GM10266 (cell line): ENCODE data around the gene FUBP1.
"Not testable (repeated sequence)": the region's sequence is repeated elsewhere in the genome, so short reads cannot be mapped to it uniquely, and the experiment has no call there.

Experiments
- DNase-seq: peaks from one replicate; pipeline ENCODE4 v3.0.0; 2012; ENCODE audit errors: extremely low spot score
- TF ChIP-seq, protein P1 (sequence below): IDR thresholded peaks from 2 replicates; pipeline ENCODE4 v1.5.1; 2012; ENCODE audit warnings: mild to moderate bottlenecking, low read depth; ENCODE audit not compliant: control insufficient read depth, insufficient read depth; ENCODE audit errors: missing control alignments

Gene FUBP1, protein sequence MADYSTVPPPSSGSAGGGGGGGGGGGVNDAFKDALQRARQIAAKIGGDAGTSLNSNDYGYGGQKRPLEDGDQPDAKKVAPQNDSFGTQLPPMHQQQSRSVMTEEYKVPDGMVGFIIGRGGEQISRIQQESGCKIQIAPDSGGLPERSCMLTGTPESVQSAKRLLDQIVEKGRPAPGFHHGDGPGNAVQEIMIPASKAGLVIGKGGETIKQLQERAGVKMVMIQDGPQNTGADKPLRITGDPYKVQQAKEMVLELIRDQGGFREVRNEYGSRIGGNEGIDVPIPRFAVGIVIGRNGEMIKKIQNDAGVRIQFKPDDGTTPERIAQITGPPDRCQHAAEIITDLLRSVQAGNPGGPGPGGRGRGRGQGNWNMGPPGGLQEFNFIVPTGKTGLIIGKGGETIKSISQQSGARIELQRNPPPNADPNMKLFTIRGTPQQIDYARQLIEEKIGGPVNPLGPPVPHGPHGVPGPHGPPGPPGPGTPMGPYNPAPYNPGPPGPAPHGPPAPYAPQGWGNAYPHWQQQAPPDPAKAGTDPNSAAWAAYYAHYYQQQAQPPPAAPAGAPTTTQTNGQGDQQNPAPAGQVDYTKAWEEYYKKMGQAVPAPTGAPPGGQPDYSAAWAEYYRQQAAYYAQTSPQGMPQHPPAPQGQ

GRCh38 chr1:77978969-77979876 is at the start of gene FUBP1:
Gene FUBP1, minus strand, starts transcription at chr1:77979072. Its CDS starts 68 bp downstream, at chr1:77979004.
- TF ChIP-seq, protein P1, sequence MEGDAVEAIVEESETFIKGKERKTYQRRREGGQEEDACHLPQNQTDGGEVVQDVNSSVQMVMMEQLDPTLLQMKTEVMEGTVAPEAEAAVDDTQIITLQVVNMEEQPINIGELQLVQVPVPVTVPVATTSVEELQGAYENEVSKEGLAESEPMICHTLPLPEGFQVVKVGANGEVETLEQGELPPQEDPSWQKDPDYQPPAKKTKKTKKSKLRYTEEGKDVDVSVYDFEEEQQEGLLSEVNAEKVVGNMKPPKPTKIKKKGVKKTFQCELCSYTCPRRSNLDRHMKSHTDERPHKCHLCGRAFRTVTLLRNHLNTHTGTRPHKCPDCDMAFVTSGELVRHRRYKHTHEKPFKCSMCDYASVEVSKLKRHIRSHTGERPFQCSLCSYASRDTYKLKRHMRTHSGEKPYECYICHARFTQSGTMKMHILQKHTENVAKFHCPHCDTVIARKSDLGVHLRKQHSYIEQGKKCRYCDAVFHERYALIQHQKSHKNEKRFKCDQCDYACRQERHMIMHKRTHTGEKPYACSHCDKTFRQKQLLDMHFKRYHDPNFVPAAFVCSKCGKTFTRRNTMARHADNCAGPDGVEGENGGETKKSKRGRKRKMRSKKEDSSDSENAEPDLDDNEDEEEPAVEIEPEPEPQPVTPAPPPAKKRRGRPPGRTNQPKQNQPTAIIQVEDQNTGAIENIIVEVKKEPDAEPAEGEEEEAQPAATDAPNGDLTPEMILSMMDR: peak; percentile 71
- peak; percentile 84 for DNase-seq

DNA sequence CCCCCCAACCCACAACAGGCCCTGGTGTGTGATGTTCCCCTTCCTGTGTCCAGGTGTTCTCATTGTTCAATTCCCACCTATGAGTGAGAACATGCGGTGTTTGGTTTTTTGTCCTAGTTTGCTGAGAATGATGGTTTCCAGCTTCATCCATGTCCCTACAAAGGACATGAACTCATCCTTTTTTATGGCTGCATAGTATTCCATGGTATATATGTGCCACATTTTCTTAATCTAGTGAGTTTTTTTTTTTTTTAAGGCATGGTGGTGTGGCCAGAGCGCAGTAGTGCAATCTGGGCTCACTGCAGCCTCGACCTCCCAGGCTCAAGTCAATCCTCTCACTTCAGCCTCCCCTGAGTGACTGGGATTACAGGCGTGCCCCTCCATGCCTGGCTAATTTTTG is 42.3 kb upstream of the FUBP1 start:
- DNase-seq: not testable (repeated sequence)

- no peak for DNase-seq
- TF ChIP-seq, protein P1: no peak
Observed at GRCh38 chr1:78019024-78019423, 40.2 kb upstream of the FUBP1 start.

DNA sequence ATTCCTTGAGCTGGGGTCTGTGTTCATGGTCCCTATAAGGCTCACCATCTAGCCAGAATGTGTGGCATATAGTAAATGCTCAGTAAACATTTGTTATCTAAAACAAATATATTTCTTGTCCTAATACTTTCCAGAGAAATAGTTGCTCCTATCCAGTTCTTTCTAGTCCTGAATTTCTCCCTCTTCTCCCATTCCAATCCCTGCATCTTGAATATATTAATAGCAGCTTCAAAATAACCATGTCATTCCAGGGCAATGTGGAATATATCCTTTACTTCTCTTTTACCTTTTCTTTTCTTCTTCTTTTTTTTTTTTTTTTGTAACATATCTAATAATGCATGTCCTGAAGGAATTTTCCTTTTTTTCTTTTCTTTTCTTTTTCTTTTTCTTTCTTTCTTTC is 36.3 kb upstream of the FUBP1 start:
- DNase-seq: no peak
- TF ChIP-seq, protein P1: no peak

GRCh38 chr1:78011050-78011449 is 32.2 kb upstream of the FUBP1 start:
- DNase-seq: no peak
- TF ChIP-seq, protein P1: no peak

DNA sequence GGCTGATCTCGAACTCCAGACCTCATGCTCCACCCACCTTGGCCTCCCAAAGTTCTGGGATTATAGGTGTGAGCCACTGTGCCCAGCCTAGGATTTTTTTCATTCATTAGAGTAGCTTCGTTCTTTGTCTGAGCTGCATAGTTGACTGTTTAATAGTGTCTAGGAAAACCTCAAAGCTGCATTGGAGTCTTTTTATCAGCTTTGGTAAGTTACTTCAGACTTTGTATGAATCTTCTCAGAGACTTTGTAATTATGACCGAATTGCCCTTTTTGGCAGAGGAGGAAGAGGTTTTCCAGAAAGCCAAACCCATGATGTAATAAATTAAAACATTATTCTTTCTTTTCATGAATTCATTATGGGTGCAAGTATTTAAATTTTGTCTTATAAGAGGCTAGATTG is 31.0 kb upstream of the FUBP1 start:
- TF ChIP-seq, protein P1: no peak
- no peak for DNase-seq

- DNase-seq: no peak
Observed at GRCh38 chr1:78009276-78009675, 30.4 kb upstream of the FUBP1 start.

More at GRCh38 chr1:78009276-78009675, 30.4 kb upstream of the FUBP1 start:
- TF ChIP-seq, protein P1: no peak
